HG03045 (cell line): ENCODE data around the gene MRM3.
"Not testable (repeated sequence)": the region's sequence is repeated elsewhere in the genome, so short reads cannot be mapped to it uniquely, and the experiment has no call there.

Experiments
- ATAC-seq: cut with Tn5 transposase; IDR thresholded peaks from one replicate; pipeline ENCODE4 v1.9.1; 2021; ENCODE audit warnings: mild to moderate bottlenecking, moderate library complexity; ENCODE audit not compliant: unreplicated experiment

MRM3 gene

GRCh38 chr17:753418-753817 lies 28.7 kb upstream of the MRM3 start:
- ATAC-seq, result no peak

- not testable (repeated sequence) for ATAC-seq
These were observed 26.7 kb upstream of the MRM3 start for GRCh38 chr17:755319-755961.

- ATAC-seq, result not testable (repeated sequence)
These were observed 26.1 kb upstream of the MRM3 start for GRCh38 chr17:756010-756567.

GRCh38 chr17:759964-760363 lies 22.2 kb upstream of the MRM3 start:
- no peak for ATAC-seq

GRCh38 chr17:760371-760770 lies 21.8 kb upstream of the MRM3 start:
- ATAC-seq, result no peak

GRCh38 chr17:767076-767475 lies 15.1 kb upstream of the MRM3 start:
- ATAC-seq, result no peak

- no peak for ATAC-seq
These were observed 9.1 kb upstream of the MRM3 start for GRCh38 chr17:773016-773415.

- ATAC-seq, result no peak
These were observed 8.5 kb upstream of the MRM3 start for GRCh38 chr17:773467-774312.

GRCh38 chr17:774313-774584 lies 7.9 kb upstream of the MRM3 start:
- no peak for ATAC-seq

- ATAC-seq, result no peak
These were observed 4.1 kb upstream of the MRM3 start for GRCh38 chr17:778096-778495.

- ATAC-seq, result no peak
These were observed 2.0 kb downstream of the MRM3 start for GRCh38 chr17:784143-784542.

- ATAC-seq, result not testable (repeated sequence)
These were observed 3.7 kb downstream of the MRM3 start for GRCh38 chr17:785901-786300.

- no peak for ATAC-seq
These were observed 5.6 kb downstream of the MRM3 start for GRCh38 chr17:787641-788221.

GRCh38 chr17:788551-788950 lies 6.4 kb downstream of the MRM3 start:
- no peak for ATAC-seq

GRCh38 chr17:789160-789840 lies 7.1 kb downstream of the MRM3 start:
- no peak for ATAC-seq

GRCh38 chr17:789931-790873 lies 8.0 kb downstream of the MRM3 start:
- ATAC-seq, result not testable (repeated sequence)

- not testable (repeated sequence) for ATAC-seq
These were observed 8.7 kb downstream of the MRM3 start for GRCh38 chr17:790874-791247.

- ATAC-seq, result no peak
These were observed 9.7 kb downstream of the MRM3 start for GRCh38 chr17:791829-792228.

GRCh38 chr17:792277-792676 lies 10.1 kb downstream of the MRM3 start:
- ATAC-seq, result no peak

GRCh38 chr17:794876-795275 lies 12.7 kb downstream of the MRM3 start:
- no peak for ATAC-seq
